Measurements from ENCODE around the gene FOXL3.

Gene FOXL3

DNA sequence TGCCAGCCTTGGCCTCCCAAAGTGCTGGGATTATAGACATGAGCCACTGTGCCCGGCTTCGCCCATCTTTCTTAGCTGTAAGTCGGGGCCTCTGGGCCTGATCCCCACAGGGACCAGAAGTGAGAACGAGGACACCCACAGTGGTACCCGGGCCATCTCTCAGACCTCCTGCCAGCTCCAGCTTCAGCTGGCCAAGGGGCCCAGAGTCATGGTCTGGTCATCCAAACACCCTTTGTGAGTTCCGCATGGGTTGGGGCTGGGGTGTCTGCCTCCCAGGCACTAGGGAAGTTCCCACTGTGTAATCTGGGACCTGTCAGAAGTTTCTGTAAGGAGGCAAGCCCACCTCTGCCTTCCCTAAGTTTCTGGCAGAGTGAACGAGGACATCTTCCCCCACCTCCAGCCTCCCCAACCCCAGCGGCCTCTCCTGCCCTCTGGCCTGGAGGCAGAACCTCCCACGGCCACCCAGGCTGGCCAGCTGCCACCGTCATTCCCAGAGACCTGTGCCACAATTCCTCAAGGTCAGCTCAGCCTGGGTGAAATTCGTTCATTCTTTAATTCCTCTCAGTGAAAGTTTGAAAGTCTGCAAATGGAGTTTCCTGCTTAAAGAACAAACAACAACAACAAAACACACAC is 19.5 kb upstream of the FOXL3 start:
- no peaks in the 10 kb centered on the region; the same call in 1 of the 2 replicates for H3K9me3 ChIP-seq (ENCODE audit: insufficient read depth, low read length)
- no peak overlapping the region for H2AFZ ChIP-seq (ENCODE audit: low read depth, low read length, severe bottlenecking)
- H3K9ac ChIP-seq (ENCODE audit: low read length), result no peak overlapping the region
- H3K9me2 ChIP-seq (replicated peaks; ENCODE audit: insufficient read depth, low read length), result no peaks in the 10 kb centered on the region
- no peak overlapping the region for H3K4me3 ChIP-seq (ENCODE audit: insufficient read depth, low read length, poor library complexity, severe bottlenecking)
- H3K27ac ChIP-seq (ENCODE audit: low read depth, low read length), result no peak overlapping the region
- TF ChIP-seq EZH2phosphoT487 (conservative IDR thresholded peaks at IDR 0.05; ENCODE audit: low read length), result no peak
- TF ChIP-seq, protein P1, sequence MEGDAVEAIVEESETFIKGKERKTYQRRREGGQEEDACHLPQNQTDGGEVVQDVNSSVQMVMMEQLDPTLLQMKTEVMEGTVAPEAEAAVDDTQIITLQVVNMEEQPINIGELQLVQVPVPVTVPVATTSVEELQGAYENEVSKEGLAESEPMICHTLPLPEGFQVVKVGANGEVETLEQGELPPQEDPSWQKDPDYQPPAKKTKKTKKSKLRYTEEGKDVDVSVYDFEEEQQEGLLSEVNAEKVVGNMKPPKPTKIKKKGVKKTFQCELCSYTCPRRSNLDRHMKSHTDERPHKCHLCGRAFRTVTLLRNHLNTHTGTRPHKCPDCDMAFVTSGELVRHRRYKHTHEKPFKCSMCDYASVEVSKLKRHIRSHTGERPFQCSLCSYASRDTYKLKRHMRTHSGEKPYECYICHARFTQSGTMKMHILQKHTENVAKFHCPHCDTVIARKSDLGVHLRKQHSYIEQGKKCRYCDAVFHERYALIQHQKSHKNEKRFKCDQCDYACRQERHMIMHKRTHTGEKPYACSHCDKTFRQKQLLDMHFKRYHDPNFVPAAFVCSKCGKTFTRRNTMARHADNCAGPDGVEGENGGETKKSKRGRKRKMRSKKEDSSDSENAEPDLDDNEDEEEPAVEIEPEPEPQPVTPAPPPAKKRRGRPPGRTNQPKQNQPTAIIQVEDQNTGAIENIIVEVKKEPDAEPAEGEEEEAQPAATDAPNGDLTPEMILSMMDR (IDR thresholded peaks at IDR 0.05; ENCODE audit: insufficient read depth, low read length, poor library complexity, severe bottlenecking), result no peak
- H4K20me1 ChIP-seq (ENCODE audit: low read depth, low read length), result no peaks in the 10 kb centered on the region
- no peaks in the 10 kb centered on the region for H3K79me2 ChIP-seq (ENCODE audit: insufficient read depth, low read length)
- no peaks in the 10 kb centered on the region for H3K27me3 ChIP-seq (ENCODE audit: low read length)
- no peaks in the 10 kb centered on the region for H3K36me3 ChIP-seq (ENCODE audit: low read length)
- no peak overlapping the region for H3K4me2 ChIP-seq (ENCODE audit: low read depth, low read length, poor library complexity, severe bottlenecking)
- no peaks in the 10 kb centered on the region for H3F3A ChIP-seq (ENCODE audit: insufficient read depth)

DNA sequence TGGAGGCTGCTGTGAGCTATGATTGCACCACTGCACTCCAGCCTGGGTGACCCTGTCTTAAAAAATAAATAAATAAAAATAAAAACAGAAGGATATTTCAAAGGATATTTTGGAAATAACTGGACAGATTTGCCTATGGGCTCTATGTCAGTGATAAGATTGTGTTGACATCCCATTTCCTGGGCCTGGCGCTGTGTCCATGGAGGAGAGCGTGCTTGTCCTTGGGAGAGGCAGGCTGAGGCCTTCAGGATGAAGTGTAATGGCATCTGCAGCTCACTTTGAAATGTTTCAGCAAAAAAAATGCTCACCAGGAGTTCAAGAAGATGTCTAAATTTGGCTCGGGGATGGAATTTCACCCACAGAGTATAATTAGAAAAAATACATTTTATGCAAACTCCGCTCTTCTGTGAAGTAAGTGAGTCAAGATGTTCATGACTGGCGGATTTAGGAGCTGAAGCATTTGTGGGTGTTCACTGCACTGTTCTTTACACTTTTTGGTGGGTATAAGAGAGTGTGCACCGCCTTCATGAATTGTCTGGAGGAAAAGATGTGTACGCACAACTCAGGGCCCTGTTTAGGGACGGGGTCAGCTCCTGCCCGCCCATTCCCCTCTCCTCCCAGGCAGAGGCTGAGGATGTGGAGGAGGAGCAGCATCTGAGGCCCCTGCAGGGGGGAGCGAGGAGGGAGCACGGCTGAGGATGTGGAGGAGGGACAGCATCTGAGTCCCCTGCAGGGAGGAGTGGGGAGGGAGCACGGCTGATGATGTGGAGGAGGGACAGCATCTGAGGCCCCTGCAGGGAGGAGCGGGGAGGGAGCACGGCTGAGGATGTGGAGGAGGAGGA is 18.5 kb upstream of the FOXL3 start:
- Histone ChIP-seq H2AFZ (ENCODE audit: low read depth, low read length, severe bottlenecking) (no peak overlapping the region), H3F3A (ENCODE audit: insufficient read depth) (no peaks in the 10 kb centered on the region), H4K20me1 (ENCODE audit: low read depth, low read length) (no peaks in the 10 kb centered on the region), H3K4me3 (ENCODE audit: insufficient read depth, low read length, poor library complexity, severe bottlenecking) (no peak overlapping the region), H3K9ac (ENCODE audit: low read length) (no peak overlapping the region), H3K79me2 (ENCODE audit: insufficient read depth, low read length) (no peaks in the 10 kb centered on the region), H3K9me3 (ENCODE audit: insufficient read depth, low read length) (no peaks in the 10 kb centered on the region; the same call in 1 of the 2 replicates), H3K9me2 (replicated peaks; ENCODE audit: insufficient read depth, low read length) (no peaks in the 10 kb centered on the region), H3K4me2 (ENCODE audit: low read depth, low read length, poor library complexity, severe bottlenecking) (no peak overlapping the region), H3K27ac (ENCODE audit: low read depth, low read length) (no peak overlapping the region), H3K27me3 (ENCODE audit: low read length) (no peaks in the 10 kb centered on the region), H3K36me3 (ENCODE audit: low read length) (no peaks in the 10 kb centered on the region)
- TF ChIP-seq, protein P1 (IDR thresholded peaks at IDR 0.05; ENCODE audit: insufficient read depth, low read length, poor library complexity, severe bottlenecking), result no peak
- TF ChIP-seq EZH2phosphoT487 (conservative IDR thresholded peaks at IDR 0.05; ENCODE audit: low read length), result no peak

DNA sequence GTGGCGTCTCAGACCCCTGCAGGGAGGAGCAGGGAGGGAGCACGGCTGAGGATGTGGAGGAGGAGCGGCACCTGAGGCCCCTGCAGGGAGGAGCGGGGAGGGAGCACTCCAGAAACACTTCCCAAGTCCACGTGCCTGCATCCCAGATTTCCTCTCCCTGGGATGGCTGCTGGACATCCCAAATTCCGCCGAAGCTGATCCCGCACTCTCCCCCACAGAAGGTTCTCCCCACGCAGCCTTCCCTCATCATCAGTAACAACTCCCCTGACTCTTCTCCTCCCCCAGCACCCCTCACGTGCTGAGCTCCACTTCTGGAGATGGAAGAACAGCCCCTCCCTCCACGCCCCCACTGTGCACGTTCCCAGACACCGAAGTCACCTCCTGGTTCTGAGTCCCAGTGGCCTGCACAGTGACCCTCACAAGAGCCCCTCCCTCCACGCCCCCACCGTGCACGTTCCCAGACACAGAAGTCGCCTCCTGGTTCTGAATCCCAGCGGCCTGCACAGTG is 17.8 kb upstream of the FOXL3 start:
- Histone ChIP-seq H3K9ac (ENCODE audit: low read length) (no peak overlapping the region), H4K20me1 (ENCODE audit: low read depth, low read length) (no peaks in the 10 kb centered on the region), H3K9me3 (ENCODE audit: insufficient read depth, low read length) (peaks cover 3% of the 10 kb centered on the region; the same call in 1 of the 2 replicates)

More for the DNA sequence above, 17.8 kb upstream of the FOXL3 start:
- H3K9me2 ChIP-seq (replicated peaks; ENCODE audit: insufficient read depth, low read length), result no peaks in the 10 kb centered on the region
- no peak overlapping the region for H3K4me2 ChIP-seq (ENCODE audit: low read depth, low read length, poor library complexity, severe bottlenecking)
- H3F3A ChIP-seq (ENCODE audit: insufficient read depth), result no peaks in the 10 kb centered on the region
- no peak overlapping the region for H3K4me3 ChIP-seq (ENCODE audit: insufficient read depth, low read length, poor library complexity, severe bottlenecking)
- no peaks in the 10 kb centered on the region for H3K36me3 ChIP-seq (ENCODE audit: low read length)
- H2AFZ ChIP-seq (ENCODE audit: low read depth, low read length, severe bottlenecking), result no peak overlapping the region
- no peaks in the 10 kb centered on the region for H3K27me3 ChIP-seq (ENCODE audit: low read length)
- no peaks in the 10 kb centered on the region for H3K79me2 ChIP-seq (ENCODE audit: insufficient read depth, low read length)
- H3K27ac ChIP-seq (ENCODE audit: low read depth, low read length), result no peak overlapping the region
- TF ChIP-seq, protein P1 (IDR thresholded peaks at IDR 0.05; ENCODE audit: insufficient read depth, low read length, poor library complexity, severe bottlenecking), result no peak
- no peak for TF ChIP-seq EZH2phosphoT487 (conservative IDR thresholded peaks at IDR 0.05; ENCODE audit: low read length)

All from SU-DHL-6 (cell line).